Transverse colon (tissue), 4 donors: ENCODE results near the gene KCTD18.
A peak's percentile ranks its signal among the peaks of the same experiment; 100 is the strongest.

Experiments
- CTCF ChIP-seq, 5 experiments: fragments of 200-600 bp in 3 of 5; fragments of 450-650 bp in 2 of 5; sonication (generic) in 3 of 5; IDR thresholded peaks; 1 replicate in 2 of 5; 2 replicates in 3 of 5; pipeline ENCODE4 v1.5.1; 2016 to 2017; ENCODE audit warnings: antibody characterized with exemption in 5 of 5, inconsistent platforms in 3 of 5, mild to moderate bottlenecking in 2 of 5, moderate library complexity in 1 of 5
- EP300 ChIP-seq: sonication (generic); formaldehyde crosslinking; IDR thresholded peaks from one replicate; pipeline ENCODE4 v1.6.1; 2017; ENCODE audit warnings: antibody characterized with exemption, low read depth
- POLR2A ChIP-seq: fragments of 450-650 bp; IDR thresholded peaks from one replicate; pipeline ENCODE4 v1.6.1; 2016; ENCODE audit warnings: antibody characterized with exemption, mild to moderate bottlenecking, moderate library complexity
- POLR2AphosphoS5 ChIP-seq, 3 donors: sonication (generic); formaldehyde crosslinking; IDR thresholded peaks; one replicate each; pipeline ENCODE4 v1.6.1; 2016; ENCODE audit warnings: antibody characterized with exemption in 3 of 3

GRCh38 chr2:200509612-200510433, at the start of gene KCTD18:
- TF ChIP-seq CTCF (IDR thresholded peaks at IDR 0.05) (peak; percentile 42 to 90 (median 82)), POLR2A (peak; percentile 62), POLR2AphosphoS5 (IDR thresholded peaks at IDR 0.05) (peak; percentile 79 to 92 (median 91)), EP300 (no peak)
